Breast epithelium (tissue), 4 donors: ENCODE results near the gene HCFC1R1. TPM values are rescaled to one million over a fixed set of nuclear protein-coding genes. Genes with fewer than 3 reads are reported as not detected.

Experiments used
- DNase-seq, 2 donors: peaks; one replicate each; pipeline ENCODE4 v3.0.0-alpha.2; 2019; ENCODE audit warnings: low spot score in 2 of 2
- H3K27ac ChIP-seq, 2 donors: fragments of 200-600 bp; sonication (generic) in 1 of 2; one replicate each; pipeline ENCODE4 v1.5.1; 2016 to 2019; ENCODE audit warnings: mild to moderate bottlenecking in 1 of 2
- H3K27me3 ChIP-seq, 2 donors: fragments of 200-600 bp; sonication (generic) in 1 of 2; one replicate each; pipeline versions ENCODE4 v1.5.1 to v1.6.0; 2017 to 2019; ENCODE audit warnings: control low read depth in 1 of 2, mild to moderate bottlenecking in 1 of 2
- H3K36me3 ChIP-seq: fragments of 200-600 bp; one replicate; pipeline ENCODE4 v1.5.1; 2019
- H3K4me1 ChIP-seq, 2 donors: fragments of 200-600 bp; sonication (generic); one replicate each; pipeline ENCODE4 v1.5.1; 2016 to 2019; ENCODE audit warnings: control low read depth in 1 of 2
- H3K4me3 ChIP-seq, 3 donors: fragments of 200-600 bp; sonication (generic); 1 replicate in 2 of 3; 2 replicates in 1 of 3; pipeline ENCODE4 v1.5.1; 2016 to 2019; ENCODE audit warnings: mild to moderate bottlenecking in 3 of 3, moderate library complexity in 2 of 3
- H3K9me3 ChIP-seq, 2 donors: fragments of 200-600 bp; sonication (generic) in 1 of 2; one replicate each; pipeline ENCODE4 v1.5.1; 2016 to 2019; ENCODE audit warnings: control low read depth in 1 of 2
- POLR2A ChIP-seq: fragments of 450-650 bp; IDR thresholded peaks from one replicate; pipeline ENCODE4 v1.6.1; 2016; ENCODE audit warnings: antibody characterized with exemption, mild to moderate bottlenecking, moderate library complexity
- POLR2AphosphoS5 ChIP-seq, 3 donors: sonication (generic); formaldehyde crosslinking; IDR thresholded peaks; one replicate each; pipeline ENCODE4 v1.6.1; 2017; ENCODE audit warnings: antibody characterized with exemption in 3 of 3
- intact Hi-C: fragments of 100-400 bp; cut with DNase I; formaldehyde crosslinking; loops from one replicate; pipeline ENCODE4 v1.15.1; 2023; ENCODE audit warnings: low total_unique reads
- total RNA-seq, 3 donors: library from RNA; depleted of rRNA; stranded (reverse); fragments of >200 nt; gene quantifications; one replicate each; pipeline ENCODE4 v1.1.0, GENCODE V29; 2016
- TF ChIP-seq, protein P1 (sequence below), 3 donors: fragments of 450-650 bp; IDR thresholded peaks; one replicate each; pipeline ENCODE4 v1.5.1; 2016 to 2017; ENCODE audit warnings: antibody characterized with exemption in 3 of 3, mild to moderate bottlenecking in 3 of 3, moderate library complexity in 3 of 3

HCFC1R1 gene
- total RNA-seq, 3 donors from 2014 or later = 8.8 to 26.5 (median 17.3) TPM

DNA sequence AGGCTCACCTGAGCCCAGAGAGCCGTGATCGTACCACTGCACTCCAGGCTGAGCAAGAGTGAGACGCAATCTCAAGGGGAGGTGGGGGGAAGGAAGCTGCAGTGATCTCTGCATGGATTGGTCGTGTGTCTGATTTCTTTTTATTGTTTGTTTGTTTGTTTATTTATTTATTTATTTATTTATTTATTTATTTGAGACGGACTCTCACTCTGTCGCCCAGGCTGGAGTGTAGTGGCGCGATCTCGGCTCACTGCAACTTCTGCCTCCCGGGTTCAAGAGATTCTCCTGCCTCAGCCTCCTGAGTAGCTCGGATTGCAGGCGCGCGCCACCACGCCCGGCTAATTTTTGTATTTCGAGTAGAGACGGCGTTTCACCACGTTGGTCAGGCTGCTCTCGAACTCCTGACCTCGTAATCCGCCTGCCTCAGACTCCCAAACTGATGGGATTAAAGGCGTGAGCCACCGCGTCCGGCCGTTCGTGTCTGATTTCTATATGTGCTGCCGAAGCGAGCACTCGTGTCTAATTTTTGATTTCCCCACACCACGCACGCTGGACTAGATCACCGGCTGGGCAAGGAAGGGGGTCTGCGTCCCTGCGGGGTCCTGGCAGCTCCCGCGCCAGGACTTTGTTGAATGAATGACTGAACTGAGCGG, 4.0 kb downstream of the HCFC1R1 start:
- Histone ChIP-seq H3K27me3 (peaks cover 3 to 11% of the 10 kb centered on the region in 2 donors), H3K27ac (peak overlapping the region; percentile 96 to 98), H3K4me1 (peaks cover 15 to 16% of the 10 kb centered on the region in 2 donors), H3K36me3 (no peaks in the 10 kb centered on the region), H3K4me3 (peak overlapping the region; percentile 52 to 88 (median 70)), H3K9me3 (no peaks in the 10 kb centered on the region)
- intact Hi-C loops = no loop called here
- no peak for DNase-seq
- TF ChIP-seq, protein P1, sequence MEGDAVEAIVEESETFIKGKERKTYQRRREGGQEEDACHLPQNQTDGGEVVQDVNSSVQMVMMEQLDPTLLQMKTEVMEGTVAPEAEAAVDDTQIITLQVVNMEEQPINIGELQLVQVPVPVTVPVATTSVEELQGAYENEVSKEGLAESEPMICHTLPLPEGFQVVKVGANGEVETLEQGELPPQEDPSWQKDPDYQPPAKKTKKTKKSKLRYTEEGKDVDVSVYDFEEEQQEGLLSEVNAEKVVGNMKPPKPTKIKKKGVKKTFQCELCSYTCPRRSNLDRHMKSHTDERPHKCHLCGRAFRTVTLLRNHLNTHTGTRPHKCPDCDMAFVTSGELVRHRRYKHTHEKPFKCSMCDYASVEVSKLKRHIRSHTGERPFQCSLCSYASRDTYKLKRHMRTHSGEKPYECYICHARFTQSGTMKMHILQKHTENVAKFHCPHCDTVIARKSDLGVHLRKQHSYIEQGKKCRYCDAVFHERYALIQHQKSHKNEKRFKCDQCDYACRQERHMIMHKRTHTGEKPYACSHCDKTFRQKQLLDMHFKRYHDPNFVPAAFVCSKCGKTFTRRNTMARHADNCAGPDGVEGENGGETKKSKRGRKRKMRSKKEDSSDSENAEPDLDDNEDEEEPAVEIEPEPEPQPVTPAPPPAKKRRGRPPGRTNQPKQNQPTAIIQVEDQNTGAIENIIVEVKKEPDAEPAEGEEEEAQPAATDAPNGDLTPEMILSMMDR (IDR thresholded peaks at IDR 0.05) = no peak
- TF ChIP-seq POLR2A = no peak
- TF ChIP-seq POLR2AphosphoS5 (IDR thresholded peaks at IDR 0.05) = no peak

DNA sequence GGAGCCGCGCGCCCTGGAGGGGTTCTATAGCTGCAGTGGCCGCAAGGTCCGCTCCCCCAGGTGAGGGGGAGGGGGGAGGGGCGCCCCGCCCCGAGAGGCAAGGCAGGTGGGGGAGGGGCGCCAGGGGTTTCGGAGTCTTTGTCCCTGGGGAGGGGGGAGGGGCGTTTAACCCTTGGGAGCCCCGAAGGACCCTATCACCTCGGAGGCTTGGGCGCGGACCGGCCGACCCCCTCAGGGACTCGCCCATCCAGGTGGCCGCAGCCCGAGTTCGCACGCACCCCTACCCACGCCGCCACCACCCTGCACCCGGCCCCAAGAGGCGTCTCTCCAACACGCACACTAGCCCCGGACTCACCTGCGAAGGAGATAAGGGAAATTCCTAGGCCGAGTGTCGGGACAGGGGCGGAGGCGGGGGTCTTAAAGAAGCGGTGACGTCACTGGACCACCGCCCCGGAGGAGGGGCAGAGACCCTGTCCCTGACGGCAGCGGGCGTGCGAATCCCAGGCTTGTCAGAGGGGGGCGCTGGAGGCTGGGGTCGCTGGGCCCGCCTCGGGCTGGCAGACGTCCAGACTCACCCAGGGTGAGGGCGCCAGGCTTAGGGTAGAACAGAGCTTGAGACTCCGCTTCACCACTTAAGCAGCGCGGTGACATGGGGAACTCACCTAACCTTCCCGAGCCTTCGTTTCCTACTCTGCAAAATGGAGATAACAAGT, 5.8 kb downstream of the HCFC1R1 start, which contains the start of gene CLDN6:
CLDN6 (minus strand) TSS at position 390 of the 713 bp plus-strand sequence. CDS start 2,162 bp downstream, outside the sequence.
- peaks cover 3 to 23% of the 10 kb centered on the region in 2 donors for H3K27me3 ChIP-seq
- intact Hi-C loops = no loop called here
- no peak for DNase-seq
- H3K4me3 ChIP-seq = no peak within 1 kb of the TSS
- peaks cover 11 to 15% of the 10 kb centered on the region in 2 donors for H3K4me1 ChIP-seq
- no peak within 1 kb of the TSS for H3K27ac ChIP-seq
- TF ChIP-seq, protein P1 (IDR thresholded peaks at IDR 0.05) = no peak
- TF ChIP-seq POLR2A (no peak), POLR2AphosphoS5 (IDR thresholded peaks at IDR 0.05) (no peak)
- no peaks in the 10 kb centered on the region for H3K36me3 ChIP-seq
- no peaks in the 10 kb centered on the region for H3K9me3 ChIP-seq

- Histone ChIP-seq H3K27ac (no peak overlapping the region), H3K9me3 (no peaks in the 10 kb centered on the region), H3K4me1 (peaks cover 6 to 9% of the 10 kb centered on the region in 2 donors), H3K27me3 (peaks cover 3 to 26% of the 10 kb centered on the region in 2 donors), H3K4me3 (no peak overlapping the region), H3K36me3 (no peaks in the 10 kb centered on the region)
- DNase-seq = no peak
- TF ChIP-seq POLR2AphosphoS5 (IDR thresholded peaks at IDR 0.05) (no peak), POLR2A (no peak)
- TF ChIP-seq, protein P1 (IDR thresholded peaks at IDR 0.05) = no peak
- intact Hi-C loops = no loop called here
Measured at GRCh38 chr16:3017344-3017743, 6.4 kb downstream of the HCFC1R1 start.

DNA sequence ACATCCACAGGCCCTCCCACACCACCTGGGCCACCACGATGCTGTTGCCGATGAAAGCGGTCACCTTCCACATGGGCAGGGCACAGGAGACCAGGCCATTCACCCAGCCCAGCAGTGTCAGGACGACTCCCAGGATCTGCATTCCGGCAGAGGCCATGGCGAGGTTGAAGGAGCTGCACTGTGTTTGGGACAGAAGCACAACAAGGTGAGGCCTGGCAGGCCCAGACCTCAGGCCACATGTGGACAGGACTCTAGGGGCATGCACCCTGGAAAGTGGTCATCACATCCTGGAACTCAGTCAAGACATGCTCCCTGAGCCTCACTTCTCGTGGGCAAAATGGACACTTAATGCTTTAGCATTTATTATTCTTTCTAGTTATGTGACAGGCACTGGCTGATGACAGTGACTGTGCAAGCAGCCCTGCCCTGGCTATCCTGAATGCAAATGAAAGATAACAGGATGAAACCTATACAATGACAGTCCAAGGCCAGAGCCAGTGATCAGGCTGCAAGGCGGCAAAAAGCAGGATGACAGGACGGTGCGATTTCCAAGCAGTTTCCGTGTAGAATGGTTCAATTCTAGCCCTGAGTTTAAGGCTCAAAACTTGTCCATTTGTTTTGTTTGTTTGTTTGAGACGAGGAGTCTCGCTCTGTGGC, 7.7 kb downstream of the HCFC1R1 start:
- no peaks in the 10 kb centered on the region for H3K4me1 ChIP-seq
- H3K9me3 ChIP-seq = no peaks in the 10 kb centered on the region
- TF ChIP-seq POLR2AphosphoS5 (IDR thresholded peaks at IDR 0.05) = no peak
- TF ChIP-seq, protein P1 (IDR thresholded peaks at IDR 0.05) = no peak
- no peak for TF ChIP-seq POLR2A
- H3K36me3 ChIP-seq = no peaks in the 10 kb centered on the region
- no peak for DNase-seq
- H3K4me3 ChIP-seq = no peak overlapping the region
- intact Hi-C loops = no loop called here
- H3K27me3 ChIP-seq = peaks cover 3 to 36% of the 10 kb centered on the region in 2 donors
- no peak overlapping the region for H3K27ac ChIP-seq
